HEK293 (cell line): ENCODE results near the gene HDGF.

Experiments used
- ATF2 ChIP-seq: fragments of 450-650 bp; formaldehyde crosslinking; IDR thresholded peaks from 2 replicates; pipeline ENCODE4 v1.5.1; 2016; ENCODE audit warnings: missing biosample characterization, missing genetic modification characterization, low read depth
- GLIS2 ChIP-seq: fragments of 450-650 bp; formaldehyde crosslinking; IDR thresholded peaks from 2 replicates; pipeline ENCODE4 v1.5.1; 2016; ENCODE audit warnings: missing biosample characterization, missing genetic modification characterization
- HOXD13 ChIP-seq: sonication (generic); formaldehyde crosslinking; IDR thresholded peaks from 2 replicates; pipeline ENCODE4 v1.8.0; 2022; ENCODE audit warnings: missing genetic modification reagents, borderline replicate concordance
- KLF7 ChIP-seq: fragments of 450-650 bp; formaldehyde crosslinking; IDR thresholded peaks from 2 replicates; pipeline ENCODE4 v1.5.1; 2016; ENCODE audit warnings: missing biosample characterization, missing genetic modification characterization, borderline replicate concordance
- REST ChIP-seq: fragments of 450-650 bp; formaldehyde crosslinking; IDR thresholded peaks from 2 replicates; pipeline ENCODE4 v1.5.1; 2016; ENCODE audit warnings: missing biosample characterization, missing genetic modification characterization
- TRIM28 ChIP-seq: IDR thresholded peaks from 2 replicates; pipeline ENCODE4 v1.6.1; 2011; ENCODE audit warnings: low read length, control low read depth, borderline replicate concordance
- ZBTB11 ChIP-seq: fragments of 450-650 bp; formaldehyde crosslinking; conservative IDR thresholded peaks from 2 replicates; pipeline ENCODE4 v1.5.1; 2016; ENCODE audit warnings: low read depth, missing biosample characterization, missing genetic modification characterization
- ZBTB6 ChIP-seq: fragments of 450-650 bp; formaldehyde crosslinking; IDR thresholded peaks from 2 replicates; pipeline ENCODE4 v1.5.1; 2017; ENCODE audit warnings: missing biosample characterization, missing genetic modification characterization
- ZNF174 ChIP-seq: fragments of 450-650 bp; formaldehyde crosslinking; IDR thresholded peaks from 2 replicates; pipeline ENCODE4 v1.5.0; 2017; ENCODE audit warnings: missing biosample characterization, mild to moderate bottlenecking, missing genetic modification characterization
- ZNF341 ChIP-seq: fragments of 450-650 bp; formaldehyde crosslinking; IDR thresholded peaks from 2 replicates; pipeline ENCODE4; 2016; ENCODE audit warnings: low read depth, missing biosample characterization, missing genetic modification characterization
- ZNF513 ChIP-seq: fragments of 450-650 bp; IDR thresholded peaks from 2 replicates; pipeline ENCODE4 v1.5.1; 2018; ENCODE audit warnings: missing biosample characterization, missing genetic modification characterization
- ZNF521 ChIP-seq: fragments of 450-650 bp; formaldehyde crosslinking; IDR thresholded peaks from 2 replicates; pipeline ENCODE4 v1.5.1; 2017; ENCODE audit warnings: missing biosample characterization, mild to moderate bottlenecking, missing genetic modification characterization
- ZNF623 ChIP-seq: fragments of 450-650 bp; formaldehyde crosslinking; IDR thresholded peaks from 2 replicates; pipeline ENCODE4 v1.5.1; 2016; ENCODE audit warnings: missing biosample characterization, missing genetic modification characterization
- ZNF645 ChIP-seq: fragments of 450-650 bp; formaldehyde crosslinking; IDR thresholded peaks from 2 replicates; pipeline ENCODE4; 2016; ENCODE audit warnings: missing biosample characterization, missing genetic modification characterization
- ZNF660 ChIP-seq: fragments of 450-650 bp; IDR thresholded peaks from 2 replicates; pipeline ENCODE4 v1.5.1; 2018; ENCODE audit warnings: missing biosample characterization, mild to moderate bottlenecking, missing genetic modification characterization
- ZNF677 ChIP-seq: fragments of 450-650 bp; IDR thresholded peaks from 2 replicates; pipeline ENCODE4 v1.5.0; 2018; ENCODE audit warnings: missing biosample characterization, mild to moderate bottlenecking, missing genetic modification characterization, moderate library complexity
- ZNF701 ChIP-seq: fragments of 450-650 bp; formaldehyde crosslinking; IDR thresholded peaks from 2 replicates; pipeline ENCODE4 v1.5.1; 2016; ENCODE audit warnings: missing biosample characterization, missing genetic modification characterization
- ZSCAN16 ChIP-seq: fragments of 450-650 bp; formaldehyde crosslinking; IDR thresholded peaks from 2 replicates; pipeline ENCODE4 v1.5.1; 2016; ENCODE audit warnings: missing biosample characterization, missing genetic modification characterization
- ZSCAN18 ChIP-seq: fragments of 450-650 bp; formaldehyde crosslinking; IDR thresholded peaks from 2 replicates; pipeline ENCODE4 v1.5.1; 2016; ENCODE audit warnings: missing biosample characterization, missing genetic modification characterization
- ZSCAN5A ChIP-seq: fragments of 450-650 bp; formaldehyde crosslinking; IDR thresholded peaks from 2 replicates; pipeline ENCODE4 v1.5.1; 2016; ENCODE audit warnings: missing biosample characterization, missing genetic modification characterization

Gene HDGF

GRCh38 chr1:156728599-156729462 is 22.6 kb downstream of the HDGF start, which contains the start of gene ISG20L2 (continued):
- TF ChIP-seq REST (tag by site-specific recombination) = no peak; the same call in 1 of the 2 replicates
- TF ChIP-seq ZSCAN16 (tag by site-specific recombination) = peak; percentile 64; the same call in 1 of the 2 replicates
- TF ChIP-seq ZBTB6 (tag by site-specific recombination) = no peak
- no peak for TF ChIP-seq ZNF521
- TF ChIP-seq ZSCAN5A = peak; percentile 38; the same call in 1 of the 2 replicates
- no peak for TF ChIP-seq HOXD13
- TF ChIP-seq ZBTB11 (tag by site-specific recombination) = peak; percentile 96
- TF ChIP-seq ZNF623 (tag by site-specific recombination) = no peak; the same call in 1 of the 2 replicates
- TF ChIP-seq ZNF660 (tag by site-specific recombination) = peak; percentile 76; the same call in 1 of the 2 replicates
- TF ChIP-seq ZNF341 (tag by site-specific recombination) = no peak
- TF ChIP-seq ZNF701 (tag by site-specific recombination) = no peak
- TF ChIP-seq ZNF513 = no peak
- TF ChIP-seq ZNF174 (tag by site-specific recombination) = no peak
- TF ChIP-seq ZNF645 = no peak
- TF ChIP-seq ATF2 = peak; percentile 67
- TF ChIP-seq KLF7 (tag by site-specific recombination) = no peak; the same call in 1 of the 2 replicates
- no peak for TF ChIP-seq ZSCAN18 (tag by site-specific recombination)
- TF ChIP-seq TRIM28 = 0 out of 2 replicates have a peak, but pooled peaks have one; percentile 63
- TF ChIP-seq GLIS2 (tag by site-specific recombination) = no peak
- TF ChIP-seq ZNF677 (tag by site-specific recombination) = no peak
